Pons (tissue), 1 donor: ENCODE results near the gene OSBP2.
"Not testable (repeated sequence)": the region's sequence is repeated elsewhere in the genome, so short reads cannot be mapped to it uniquely, and the experiment has no call there.

Source experiments
- DNase-seq: peaks from one replicate; pipeline ENCODE4 v3.0.0-alpha.2; 2016; ENCODE audit warnings: low spot score

Gene OSBP2

DNA sequence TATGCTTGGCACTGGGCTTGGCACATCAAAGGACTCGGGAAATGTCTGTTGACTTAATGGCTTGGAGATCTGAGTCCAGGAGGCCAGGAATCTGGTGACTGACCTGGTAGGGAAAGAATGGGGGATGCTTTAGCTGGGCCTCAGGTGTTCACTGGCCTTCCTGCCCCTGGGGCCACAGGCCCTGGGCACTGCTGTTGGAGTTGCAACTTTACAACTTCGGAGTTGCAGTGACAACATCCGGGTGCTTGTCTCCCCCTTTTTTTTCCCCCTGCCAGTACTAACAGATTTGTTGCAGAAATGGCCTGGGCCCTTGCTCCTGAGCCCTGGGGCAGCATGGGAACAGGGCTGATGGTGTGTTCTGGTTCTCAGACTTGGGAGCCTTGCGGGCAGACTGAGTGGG lies 23.8 kb downstream of the OSBP2 start:
- no peak for DNase-seq

- no peak for DNase-seq
Observed at GRCh38 chr22:30718938-30719337, 24.3 kb downstream of the OSBP2 start.

GRCh38 chr22:30720263-30720837 lies 25.7 kb downstream of the OSBP2 start:
- DNase-seq = no peak

DNA sequence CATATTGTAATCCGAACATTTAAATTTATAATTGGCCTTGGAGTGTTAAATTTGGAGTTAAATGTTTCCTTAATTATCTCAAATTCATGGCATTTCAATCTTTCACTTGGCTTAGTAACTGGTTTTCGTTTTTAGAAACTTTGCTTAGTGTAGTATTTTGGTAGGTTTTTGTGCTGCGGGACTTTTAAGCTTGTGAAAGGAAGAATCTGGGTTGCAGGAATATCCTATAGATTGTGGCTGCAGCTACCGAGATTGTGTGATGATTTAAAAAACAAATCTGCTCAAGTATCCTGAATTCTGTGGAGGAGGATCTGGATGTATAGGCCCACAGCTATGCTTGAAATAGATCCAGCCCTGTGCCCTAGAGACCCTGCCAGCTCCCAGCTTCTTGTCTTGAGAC lies 27.1 kb downstream of the OSBP2 start:
- no peak for DNase-seq

GRCh38 chr22:30728826-30729225 lies 34.2 kb downstream of the OSBP2 start:
- no peak for DNase-seq

DNA sequence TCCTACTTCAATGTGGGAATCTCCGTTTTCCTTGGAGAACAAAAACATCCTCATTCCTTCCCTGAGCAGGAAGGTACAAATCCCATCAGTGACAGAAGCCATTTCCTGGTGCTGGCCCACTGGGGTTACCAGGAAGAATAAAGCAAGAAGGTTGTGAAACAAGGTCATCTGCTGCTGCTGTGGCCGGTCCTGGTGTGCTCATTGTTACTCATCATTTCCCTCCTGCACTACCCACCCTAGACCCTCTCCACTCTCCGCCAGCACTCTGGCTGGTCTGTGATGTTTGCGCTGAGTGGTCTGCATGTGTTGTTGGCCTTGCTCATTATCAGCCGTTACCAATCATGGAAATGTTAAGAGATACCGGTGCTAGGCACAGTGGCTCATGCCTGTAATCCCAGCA lies 37.0 kb downstream of the OSBP2 start:
- DNase-seq = no peak

- no peak for DNase-seq
Observed at GRCh38 chr22:30732426-30732825, 37.8 kb downstream of the OSBP2 start.

- DNase-seq = no peak
Observed at GRCh38 chr22:30733181-30733631, 38.5 kb downstream of the OSBP2 start.

DNA sequence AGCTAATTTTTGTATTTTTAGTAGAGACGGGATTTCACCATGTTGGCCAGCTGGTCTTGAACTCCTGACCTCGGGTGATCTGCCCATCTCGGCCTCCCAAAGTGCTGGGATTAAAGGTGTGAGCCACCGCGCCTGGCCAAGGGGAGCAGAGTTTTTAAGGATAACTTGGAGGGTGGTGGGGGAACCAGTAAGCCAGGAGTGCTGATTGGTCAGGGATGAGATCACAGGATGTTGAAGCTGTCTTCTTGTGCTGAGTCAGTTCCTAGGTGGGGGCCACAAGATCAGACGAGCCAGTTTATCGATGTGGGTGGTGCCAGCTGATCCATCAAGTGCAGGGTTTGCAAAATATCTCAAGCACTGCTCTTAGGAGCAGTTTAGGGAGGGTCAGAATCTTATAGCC lies 45.3 kb downstream of the OSBP2 start:
- DNase-seq = not testable (repeated sequence)

GRCh38 chr22:30740511-30740910 lies 45.8 kb downstream of the OSBP2 start:
- not testable (repeated sequence) for DNase-seq

GRCh38 chr22:30742291-30743256 lies 47.9 kb downstream of the OSBP2 start:
- no peak for DNase-seq

DNA sequence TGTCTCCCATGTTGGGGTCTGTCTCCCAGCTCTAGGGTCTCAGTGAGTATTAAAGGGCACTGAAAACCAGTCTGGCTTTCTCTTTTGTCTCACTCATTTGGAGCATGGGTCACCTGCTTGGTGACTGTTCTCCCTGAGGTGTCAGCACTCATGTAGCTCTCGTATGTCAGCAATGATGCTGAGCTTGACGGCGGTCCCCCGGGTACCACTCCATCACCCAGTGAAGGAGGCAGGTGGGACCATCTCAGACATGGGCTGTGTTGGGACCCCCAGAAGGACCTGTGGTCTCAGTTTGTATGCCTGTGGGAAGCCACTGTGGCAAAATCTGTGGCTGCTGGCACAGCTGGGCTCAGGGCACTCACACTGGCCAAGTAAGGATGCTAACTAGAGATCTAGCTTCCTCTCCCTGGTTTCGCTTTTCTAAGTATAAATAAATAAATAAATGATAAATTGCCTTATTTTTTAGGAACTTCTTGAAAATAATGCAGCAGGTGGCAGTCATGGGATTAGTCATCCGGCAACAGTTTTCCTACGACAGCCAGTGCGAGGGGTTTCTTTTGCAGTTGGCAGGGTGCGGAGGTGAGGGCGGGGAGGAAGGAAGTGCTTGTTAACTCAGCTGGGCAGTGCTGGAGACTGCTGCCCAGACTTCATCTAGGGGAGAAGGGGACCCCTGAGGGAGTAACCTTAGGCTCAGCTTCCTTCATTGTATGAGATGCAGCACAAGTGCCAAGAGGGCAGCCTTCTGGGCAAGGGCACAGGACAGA lies 48.8 kb downstream of the OSBP2 start:
- no peak for DNase-seq

- no peak for DNase-seq
Observed at GRCh38 chr22:30744224-30744623, 49.5 kb downstream of the OSBP2 start.

GRCh38 chr22:30747493-30747892 lies 52.8 kb downstream of the OSBP2 start:
- no peak for DNase-seq

- no peak for DNase-seq
Observed at GRCh38 chr22:30749272-30749671, 54.6 kb downstream of the OSBP2 start.

DNA sequence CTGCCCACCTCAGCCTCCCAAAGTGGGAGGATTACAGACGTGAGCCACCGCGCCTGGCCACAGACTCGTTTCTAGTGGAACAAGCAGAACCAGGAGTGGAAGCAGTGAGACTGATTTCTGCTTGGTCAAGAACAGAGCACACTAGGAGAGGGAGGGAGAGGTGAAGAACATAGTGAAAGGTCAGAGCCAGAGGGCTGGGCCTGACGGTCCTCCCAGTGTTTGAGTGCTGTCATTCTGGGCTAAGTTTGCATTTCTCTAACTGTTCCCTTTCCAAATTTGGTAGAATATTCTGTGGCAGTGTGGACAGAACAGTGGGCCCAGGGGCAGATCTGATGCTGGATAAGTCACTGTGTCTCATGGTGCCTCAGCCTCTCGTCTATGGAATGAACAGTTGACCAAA lies 55.2 kb downstream of the OSBP2 start:
- no peak for DNase-seq

DNA sequence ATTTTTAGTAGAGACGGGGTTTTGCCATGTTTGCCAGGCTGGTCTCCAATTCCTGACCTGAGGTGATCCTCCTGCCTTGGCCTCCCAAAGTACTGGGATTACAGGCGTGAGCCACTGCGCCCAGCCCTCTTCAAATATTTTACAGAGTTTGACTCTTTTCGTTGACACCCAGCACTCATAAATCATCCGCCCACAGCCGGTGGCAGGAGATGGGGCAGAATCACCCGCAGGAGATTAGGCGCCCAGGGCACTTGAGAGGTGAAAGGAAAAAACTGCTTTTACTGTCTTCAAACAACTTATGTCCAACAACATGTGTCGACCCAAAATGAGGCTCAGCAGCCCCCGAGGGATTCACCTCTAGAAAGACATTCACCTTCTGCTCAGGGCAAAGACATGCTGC lies 56.9 kb downstream of the OSBP2 start:
- no peak for DNase-seq

- DNase-seq = no peak
Observed at GRCh38 chr22:30752771-30753170, 58.1 kb downstream of the OSBP2 start.

DNA sequence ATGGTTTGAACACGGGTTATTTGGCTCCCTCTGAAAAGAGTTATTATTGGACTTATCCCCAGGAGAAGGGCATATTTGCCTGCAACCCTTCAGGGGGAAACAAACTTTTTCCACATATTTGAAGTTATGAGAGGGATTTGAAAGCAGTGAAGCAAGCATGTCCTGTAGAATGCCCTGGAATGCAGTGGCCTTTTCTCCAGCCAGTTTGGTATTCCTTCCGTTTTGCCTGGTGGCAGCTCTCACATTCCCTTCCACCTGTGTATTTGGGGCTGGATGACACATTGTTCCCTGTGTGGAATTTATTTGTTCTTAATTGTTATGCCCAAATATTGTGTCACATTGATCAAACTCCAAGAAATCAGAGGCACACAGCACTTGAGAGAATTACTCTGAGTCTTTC lies 59.0 kb downstream of the OSBP2 start:
- peak; percentile 4 for DNase-seq

DNA sequence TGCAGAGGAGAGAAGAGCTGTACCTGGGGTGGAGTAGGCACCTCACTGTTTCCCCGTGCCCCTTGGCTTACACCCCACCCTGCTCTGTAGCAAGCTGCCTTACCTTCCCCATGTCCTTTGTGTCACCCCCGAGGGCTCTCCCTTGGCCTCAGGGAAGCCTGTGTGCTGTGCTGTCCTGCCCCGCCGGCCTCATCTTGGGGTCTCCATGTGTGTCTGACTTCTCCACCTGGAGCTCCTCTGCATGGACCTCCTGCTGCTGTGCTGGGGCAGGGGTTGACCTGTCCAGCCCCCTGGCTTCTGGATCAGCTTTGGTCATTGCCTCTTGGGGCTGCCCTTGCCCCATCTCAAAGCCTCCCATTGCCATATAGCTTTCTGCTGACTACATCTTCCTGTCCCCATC lies 59.8 kb downstream of the OSBP2 start:
- no peak for DNase-seq

- DNase-seq = peak; percentile 83
Observed at GRCh38 chr22:30754971-30755758, 60.5 kb downstream of the OSBP2 start.

DNA sequence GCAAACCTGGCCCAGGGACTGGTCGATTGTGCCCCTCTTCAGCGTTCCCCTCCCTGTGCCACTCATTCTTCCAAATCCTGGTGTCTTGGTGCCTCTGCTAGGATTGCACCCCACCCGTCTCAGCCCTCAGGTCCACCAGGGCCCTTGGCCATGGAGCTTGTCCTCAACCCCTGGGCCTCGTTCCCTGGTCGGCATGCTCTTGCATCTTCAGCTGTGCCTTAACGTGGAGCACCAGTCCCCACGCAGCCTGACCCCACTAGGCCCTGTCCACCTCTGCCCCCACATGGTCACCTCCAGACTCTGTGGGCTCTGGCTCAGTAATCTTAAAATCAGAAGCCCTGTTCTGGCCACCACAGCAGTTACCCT lies 61.1 kb downstream of the OSBP2 start:
- DNase-seq = no peak
